ENCODE measurements around the gene TMEM132D.

- TF ChIP-seq CTCF (tag by site-specific recombination; IDR thresholded peaks at IDR 0.05) (no peak), ZNF112 (tag by site-specific recombination; IDR thresholded peaks at IDR 0.05) (no peak), REST (tag by site-specific recombination; IDR thresholded peaks at IDR 0.05) (no peak)
These were observed 522.1 kb downstream of the TMEM132D start for GRCh38 chr12:129381715-129382114.

Data from HEK293 (cell line).